Activated CD4-positive, alpha-beta T cell treated with anti-CD3 and anti-CD28 coated beads, Interleukin-2, amount 10 ng/mL, durations not matched to agents 24 days and 14 days (primary cell): ENCODE data around the gene PLEKHA7. TPM values are rescaled to one million over a fixed set of nuclear protein-coding genes. Genes with fewer than 3 reads are reported as not detected.

Experiments
- DNase-seq: peaks from one replicate; pipeline ENCODE4 v3.0.0; 2022
- H3K27ac Mint-ChIP-seq: one replicate; pipeline ENCODE4 v1.8.0; 2022; ENCODE audit warnings: mild to moderate bottlenecking, mixed read lengths
- H3K27me3 Mint-ChIP-seq: one replicate; pipeline ENCODE4 v1.8.0; 2022; ENCODE audit warnings: mixed read lengths
- H3K36me3 Mint-ChIP-seq: one replicate; pipeline ENCODE4 v1.8.0; 2022; ENCODE audit warnings: low read depth, mild to moderate bottlenecking, mixed read lengths
- H3K4me1 Mint-ChIP-seq: one replicate; pipeline ENCODE4 v1.8.0; 2021; ENCODE audit warnings: mixed read lengths
- H3K4me3 Mint-ChIP-seq: one replicate; pipeline ENCODE4 v1.8.0; 2022; ENCODE audit warnings: mild to moderate bottlenecking, moderate library complexity, mixed read lengths
- H3K9me3 Mint-ChIP-seq: one replicate; pipeline ENCODE4 v1.8.0; 2021; ENCODE audit warnings: mixed read lengths
- intact Hi-C: fragments of 100-400 bp; cut with micrococcal nuclease; formaldehyde crosslinking; loops from one replicate; pipeline ENCODE4 v1.15.1; 2023
- total RNA-seq: library from RNA; stranded (reverse); gene quantifications from 2 replicates; pipeline ENCODE4 v1.2.3, GENCODE V29; 2022

Gene PLEKHA7
- total RNA-seq, 1 donor from 2014 or later, result 16.7 TPM

DNA sequence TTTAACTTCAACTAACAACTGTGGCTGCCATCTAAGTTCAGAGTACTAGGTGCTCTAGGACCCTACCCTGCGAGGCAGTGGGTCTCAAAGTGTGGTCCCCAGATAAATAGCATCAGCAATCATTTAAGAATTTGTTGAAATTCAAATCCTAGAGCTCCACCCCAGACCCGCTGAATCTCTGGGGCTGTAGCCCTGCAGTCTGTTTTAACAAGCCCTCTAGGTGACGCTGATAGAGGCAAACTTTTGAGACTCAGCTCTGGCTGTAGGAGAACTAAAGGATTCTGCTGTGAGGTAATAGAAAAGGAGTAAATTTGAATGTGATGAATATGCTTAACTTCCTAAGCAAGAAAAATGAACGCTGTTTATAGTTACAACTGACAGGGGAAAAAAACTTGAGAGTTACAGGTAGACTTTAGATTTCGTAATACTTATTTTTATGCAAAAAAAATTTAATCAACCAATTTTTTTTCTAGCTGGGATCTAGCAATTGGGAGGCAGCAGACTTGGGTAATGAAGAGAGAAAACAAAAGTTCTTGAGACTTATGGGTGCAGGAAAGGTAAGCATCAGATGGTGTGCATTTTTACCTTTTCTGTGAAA, 270.0 kb downstream of the PLEKHA7 start:
- no peak for DNase-seq
- Mint-ChIP-seq H3K4me1 (peaks cover 26% of the 10 kb centered on the region), H3K4me3 (no peak overlapping the region), H3K9me3 (no peaks in the 10 kb centered on the region), H3K36me3 (peaks cover 55% of the 10 kb centered on the region), H3K27me3 (no peaks in the 10 kb centered on the region), H3K27ac (no peak overlapping the region)
- intact Hi-C loops, result no loop called here

DNA sequence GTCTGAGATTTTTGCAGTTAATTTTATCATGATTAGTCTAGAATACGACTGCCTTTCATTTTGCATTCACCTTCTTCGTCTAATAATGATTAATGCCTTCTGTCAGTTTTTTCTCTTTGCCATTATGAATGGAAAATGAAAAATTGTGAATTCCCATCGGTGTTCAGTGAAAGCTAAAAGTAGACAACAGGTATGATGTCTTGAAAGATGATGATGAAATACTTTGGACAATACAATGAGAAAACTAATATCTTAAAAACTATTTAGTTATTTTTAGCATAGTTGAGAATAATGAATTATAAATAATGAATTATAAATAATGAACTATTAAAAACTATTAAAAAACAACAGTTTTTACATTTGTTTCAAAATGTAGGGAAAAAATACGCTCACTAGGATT, 270.7 kb downstream of the PLEKHA7 start:
- Mint-ChIP-seq H3K27ac (no peak overlapping the region), H3K4me3 (no peak overlapping the region), H3K27me3 (no peaks in the 10 kb centered on the region), H3K36me3 (peaks cover 53% of the 10 kb centered on the region), H3K4me1 (peaks cover 26% of the 10 kb centered on the region), H3K9me3 (no peaks in the 10 kb centered on the region)
- intact Hi-C loops, result no loop called here
- no peak for DNase-seq

DNA sequence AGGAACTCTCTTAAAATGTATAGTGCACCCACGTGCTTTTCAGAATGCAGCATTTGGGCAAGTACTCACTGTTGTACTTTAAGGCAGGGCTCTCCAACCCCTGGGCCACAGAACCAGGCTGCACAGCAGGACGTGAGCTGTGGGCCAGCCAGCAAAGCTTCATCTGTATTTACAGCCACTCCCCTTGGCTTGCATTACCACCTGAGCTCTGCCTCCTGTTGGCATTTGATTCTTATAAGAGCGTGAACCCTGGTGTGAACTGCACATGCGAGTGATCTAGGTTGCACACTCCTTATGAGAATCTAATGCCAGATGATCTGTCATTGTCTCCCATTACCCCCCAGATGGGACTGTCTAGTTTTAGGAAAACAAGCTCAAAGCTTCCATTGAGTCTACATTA, 272.7 kb downstream of the PLEKHA7 start:
- Mint-ChIP-seq H3K27me3 (no peaks in the 10 kb centered on the region), H3K4me3 (peak overlapping the region; percentile 47), H3K27ac (peak overlapping the region; percentile 36), H3K36me3 (peaks cover 40% of the 10 kb centered on the region), H3K9me3 (no peaks in the 10 kb centered on the region), H3K4me1 (peaks cover 27% of the 10 kb centered on the region)
- intact Hi-C loops, result no loop called here
- DNase-seq, result no peak

DNA sequence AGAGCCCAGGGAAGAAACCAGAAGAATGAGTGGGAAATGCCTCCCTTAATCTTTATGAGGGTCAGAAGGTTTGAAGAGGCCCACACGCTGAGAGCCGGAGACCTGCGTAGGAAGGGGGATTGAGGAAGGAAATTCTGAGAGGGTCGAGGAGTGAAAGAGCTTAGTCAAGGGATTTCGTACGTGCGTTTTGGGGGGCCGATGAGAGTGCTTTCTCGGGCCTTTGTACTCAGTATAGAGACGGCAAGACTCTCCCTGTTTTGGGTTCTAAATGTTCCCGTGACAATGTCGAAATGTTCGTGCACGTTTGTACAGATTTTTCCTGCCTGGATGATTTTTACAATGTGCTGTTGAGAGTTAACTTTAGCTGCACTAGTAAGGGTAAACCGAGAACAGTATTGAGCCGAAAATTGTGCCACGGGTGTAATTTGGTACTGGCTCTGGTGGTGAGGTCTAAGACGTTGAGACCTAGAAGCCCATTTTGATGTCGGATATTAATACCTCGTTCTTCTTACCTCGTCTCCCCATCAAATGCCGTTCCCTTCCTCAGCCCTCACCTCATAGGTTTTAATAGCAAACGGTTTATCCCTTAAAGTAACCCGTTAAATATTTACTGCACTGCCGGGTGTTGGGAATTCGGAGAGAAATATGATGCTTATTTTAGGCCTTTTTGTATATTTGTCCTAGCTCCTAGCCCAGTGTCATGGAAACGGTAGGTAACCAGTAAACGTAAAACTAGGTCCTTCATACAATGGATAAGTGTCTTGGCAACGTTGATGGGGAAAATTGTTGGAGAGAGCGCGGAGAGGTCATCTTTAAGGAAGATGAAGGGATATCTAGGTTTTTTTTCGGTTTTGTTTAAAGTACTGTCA, 275.0 kb downstream of the PLEKHA7 start:
- Mint-ChIP-seq H3K36me3 (peaks cover 19% of the 10 kb centered on the region), H3K27ac (no peak overlapping the region), H3K9me3 (no peaks in the 10 kb centered on the region), H3K27me3 (peaks cover 4% of the 10 kb centered on the region), H3K4me3 (no peak overlapping the region), H3K4me1 (peaks cover 19% of the 10 kb centered on the region)
- intact Hi-C loops, result loop anchor here (1.0 to 5.0 kb wide), 3 partner anchors 10 to 468 kb away; partner anchors contain the start of genes PIK3C2A and RPS13
- no peak for DNase-seq

DNA sequence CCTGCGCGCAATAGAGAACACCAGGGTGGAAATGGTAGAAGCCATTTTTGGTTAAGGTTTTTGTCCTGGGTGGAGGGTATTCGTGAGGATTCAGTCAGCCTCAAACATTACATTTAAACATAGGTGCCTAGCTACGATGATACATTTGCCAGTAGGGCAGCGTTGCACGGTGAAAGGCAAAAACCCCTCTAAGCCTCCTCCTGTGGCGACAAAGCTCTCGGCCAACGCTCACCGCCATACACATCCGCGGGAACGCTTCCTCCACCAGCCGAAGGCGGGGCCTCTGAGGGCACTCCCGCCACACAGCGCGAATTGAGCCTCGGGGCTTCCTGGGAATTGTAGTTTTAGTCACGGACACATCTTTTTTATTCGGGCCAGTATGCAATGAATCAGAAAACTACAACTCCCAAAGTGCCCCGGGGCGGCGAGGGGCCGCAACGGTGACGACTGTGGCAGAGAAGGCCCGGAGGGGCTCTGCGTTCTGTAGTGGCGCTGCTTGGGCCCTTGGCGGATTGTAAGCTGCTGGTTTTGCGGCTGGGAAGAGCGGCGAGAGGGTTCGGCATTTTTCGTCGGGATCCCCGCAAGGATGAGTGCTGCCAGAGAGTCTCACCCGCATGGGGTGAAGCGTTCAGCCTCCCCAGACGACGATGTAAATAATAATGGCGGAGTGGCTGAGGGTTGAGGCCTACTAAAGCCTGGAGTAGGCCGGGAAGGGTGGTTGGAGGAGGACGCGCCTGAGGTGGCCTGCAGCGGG, 275.8 kb downstream of the PLEKHA7 start, which contains the start of gene C11orf58:
C11orf58 (plus strand) TSS at position 455 of the 754 bp plus-strand sequence; CDS start at position 587, 132 bp downstream.
- intact Hi-C loops, result loop anchor here (1.0 to 5.0 kb wide), 3 partner anchors 11 to 469 kb away; partner anchors contain the start of genes PIK3C2A and RPS13
- H3K9me3 Mint-ChIP-seq, result no peaks in the 10 kb centered on the region
- peak within 1 kb of the TSS; percentile 77 for H3K27ac Mint-ChIP-seq
- H3K36me3 Mint-ChIP-seq, result peaks cover 15% of the 10 kb centered on the region
- DNase-seq, result peak; percentile 98
- H3K27me3 Mint-ChIP-seq, result peaks cover 4% of the 10 kb centered on the region
- H3K4me1 Mint-ChIP-seq, result peaks cover 16% of the 10 kb centered on the region
- no peak within 1 kb of the TSS for H3K4me3 Mint-ChIP-seq

DNA sequence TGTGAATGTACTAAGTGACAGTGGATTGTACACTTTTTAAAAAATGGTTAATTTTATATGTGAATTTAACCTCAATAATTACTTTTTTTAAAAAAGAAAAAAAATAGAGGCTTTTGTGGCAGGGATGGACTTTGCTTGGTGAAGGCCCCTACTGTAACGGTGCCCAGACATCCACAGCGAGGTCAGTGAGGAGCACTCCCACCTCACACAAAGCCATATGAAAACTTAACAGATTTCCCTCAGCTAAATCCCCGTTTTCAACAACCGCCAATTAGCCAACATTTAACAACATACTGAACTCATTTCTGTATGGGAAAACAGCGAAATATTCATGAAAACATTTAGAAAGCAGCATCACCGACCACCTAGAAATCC, 276.4 kb downstream of the PLEKHA7 start:
- Mint-ChIP-seq H3K27ac (peak overlapping the region; percentile 77), H3K4me1 (peaks cover 13% of the 10 kb centered on the region), H3K36me3 (peaks cover 11% of the 10 kb centered on the region), H3K27me3 (peaks cover 7% of the 10 kb centered on the region), H3K4me3 (no peak overlapping the region), H3K9me3 (peaks cover 5% of the 10 kb centered on the region)
- no peak for DNase-seq
- intact Hi-C loops, result loop anchor here (1.0 to 5.0 kb wide), 3 partner anchors 11 to 469 kb away; partner anchors contain the start of genes PIK3C2A and RPS13

Other genes with a start within 250 kb of the PLEKHA7 start
- 1,328 and 1,337 TPM in 2 replicates for gene RPS13, start 63.3 kb upstream of the PLEKHA7 start, total RNA-seq
- 30.3 and 35.3 TPM in 2 replicates for gene PIK3C2A, start 193.6 kb upstream of the PLEKHA7 start, total RNA-seq